ENCODE data around the gene RHOH.
A peak's percentile ranks its signal among the peaks of the same experiment; 100 is the strongest.

The RHOH gene

GRCh38 chr4:40238700-40239548, 42.1 kb downstream of the RHOH start:
- peak; percentile 77 to 82 for DNase-seq

GRCh38 chr4:40240040-40240653, 43.3 kb downstream of the RHOH start:
- peak; percentile 30 to 34 for DNase-seq

- peak; percentile 14 to 18 for DNase-seq
These were observed 44.2 kb downstream of the RHOH start for GRCh38 chr4:40241026-40241425.

GRCh38 chr4:40241941-40242340, 45.1 kb downstream of the RHOH start:
- DNase-seq: peak in 1 of 2 experiments; percentile 56

GRCh38 chr4:40243386-40243948, 46.6 kb downstream of the RHOH start:
- DNase-seq: no peak

- no peak for DNase-seq
These were observed 47.8 kb downstream of the RHOH start for GRCh38 chr4:40244606-40245005.

- DNase-seq: no peak
These were observed 48.7 kb downstream of the RHOH start for GRCh38 chr4:40245550-40245949.

GRCh38 chr4:40246011-40246900, 49.4 kb downstream of the RHOH start:
- no peak for DNase-seq

- DNase-seq: no peak
These were observed 50.1 kb downstream of the RHOH start for GRCh38 chr4:40246938-40247337.

GRCh38 chr4:40247350-40247749, 50.5 kb downstream of the RHOH start:
- peak in 1 of 2 experiments; percentile 64 for DNase-seq

GRCh38 chr4:40251366-40251765, 54.5 kb downstream of the RHOH start:
- no peak for DNase-seq

GRCh38 chr4:40253906-40254305, 57.1 kb downstream of the RHOH start:
- no peak for DNase-seq

GRCh38 chr4:40254608-40255392, 58.0 kb downstream of the RHOH start:
- peak; percentile 58 to 65 for DNase-seq

GRCh38 chr4:40255393-40256281, 58.8 kb downstream of the RHOH start:
- DNase-seq: no peak

- no peak for DNase-seq
These were observed 59.5 kb downstream of the RHOH start for GRCh38 chr4:40256329-40256728.

- DNase-seq: no peak
These were observed 60.0 kb downstream of the RHOH start for GRCh38 chr4:40256817-40257216.

GRCh38 chr4:40258627-40259026, 61.8 kb downstream of the RHOH start:
- no peak for DNase-seq

- no peak for DNase-seq
These were observed 64.6 kb downstream of the RHOH start for GRCh38 chr4:40261231-40262076.

- no peak for DNase-seq
These were observed 65.3 kb downstream of the RHOH start for GRCh38 chr4:40262077-40262528.

GRCh38 chr4:40262861-40263260, 66.0 kb downstream of the RHOH start:
- DNase-seq: no peak

Measured in activated T-cell treated with anti-CD3 and anti-CD28 coated beads, Interleukin-2, amount 50 U/mL, for 48 hours (primary cell).